Stimulated activated CD4-positive, alpha-beta T cell treated with anti-CD3 and anti-CD28 coated beads, Interleukin-12 subunit alpha, Interleukin-12 subunit beta, amount 100 ng/mL, for 24 hours (primary cell): Measurements from ENCODE around the gene ENTPD6.
A peak's percentile ranks its signal among the peaks of the same experiment; 100 is the strongest.

Experiments
- DNase-seq, 2 experiments: peaks; one replicate each; pipeline ENCODE4 v3.0.0-alpha.2; 2020; ENCODE audit warnings: low read depth in 2 of 2

Gene ENTPD6

DNA sequence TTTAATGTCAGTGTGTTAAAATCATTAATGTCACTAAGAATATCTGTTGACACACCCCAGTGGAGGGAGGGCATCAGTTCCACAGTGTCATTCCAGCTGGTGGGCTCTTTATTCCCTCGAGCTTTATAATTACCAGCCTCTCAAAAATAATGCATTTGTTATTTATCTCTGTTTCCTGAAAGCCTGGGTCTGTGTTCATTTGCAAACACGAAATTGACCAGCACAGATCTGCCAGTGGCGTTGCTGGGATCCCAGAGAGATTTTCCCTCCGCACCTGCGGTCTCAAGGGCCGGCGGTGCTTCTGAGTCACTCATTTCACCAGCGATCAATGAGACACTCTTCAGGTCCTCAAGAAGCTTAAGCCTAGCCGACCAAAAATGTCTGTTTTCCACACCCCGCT lies 46.7 kb downstream of the ENTPD6 start:
- DNase-seq: no peak

DNA sequence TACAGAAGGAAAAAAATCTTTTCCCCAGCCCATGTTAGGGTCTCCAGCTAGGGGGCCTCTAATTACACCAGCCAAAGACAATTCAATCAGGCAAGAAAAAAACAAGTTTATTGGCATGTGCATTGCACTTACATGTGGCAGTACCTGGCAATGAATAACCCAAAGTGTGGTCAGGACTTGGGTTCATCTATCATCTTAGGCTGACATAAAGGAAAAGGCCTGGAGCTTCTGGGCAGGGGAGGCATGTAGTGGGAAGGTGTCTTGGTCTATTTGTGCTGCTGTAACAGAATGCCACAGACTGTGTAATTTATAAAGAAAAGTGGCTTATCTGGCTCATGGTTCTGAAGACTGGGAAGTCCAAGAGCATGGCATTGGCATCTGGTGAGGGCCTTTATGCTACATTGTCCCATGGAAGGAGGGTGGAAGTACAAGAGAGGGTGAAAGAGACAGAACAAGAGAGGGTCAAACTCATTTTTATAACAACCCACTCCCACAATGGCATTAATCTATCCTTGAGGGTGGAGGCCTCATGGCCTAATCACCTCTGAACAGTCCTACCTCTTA lies 48.0 kb downstream of the ENTPD6 start:
- no peak for DNase-seq

DNA sequence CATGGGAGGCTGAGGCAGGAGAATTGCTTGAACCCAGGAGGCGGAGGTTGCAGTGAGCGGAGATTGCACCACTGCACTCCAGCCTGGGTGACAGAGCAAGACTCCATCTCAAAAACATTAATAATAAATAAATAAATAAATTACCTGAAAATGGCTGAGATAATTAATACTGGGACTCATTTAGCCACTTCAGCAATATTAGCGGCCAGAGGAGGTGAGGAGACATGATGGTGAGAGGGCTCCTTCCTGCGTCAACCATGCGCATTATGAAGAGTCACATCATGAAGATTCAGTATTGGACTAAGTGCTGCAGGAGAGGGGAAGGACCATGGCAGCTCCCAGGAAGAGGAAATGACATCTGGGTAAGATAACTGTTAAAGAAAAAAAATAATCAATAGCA lies 49.5 kb downstream of the ENTPD6 start:
- no peak for DNase-seq

DNA sequence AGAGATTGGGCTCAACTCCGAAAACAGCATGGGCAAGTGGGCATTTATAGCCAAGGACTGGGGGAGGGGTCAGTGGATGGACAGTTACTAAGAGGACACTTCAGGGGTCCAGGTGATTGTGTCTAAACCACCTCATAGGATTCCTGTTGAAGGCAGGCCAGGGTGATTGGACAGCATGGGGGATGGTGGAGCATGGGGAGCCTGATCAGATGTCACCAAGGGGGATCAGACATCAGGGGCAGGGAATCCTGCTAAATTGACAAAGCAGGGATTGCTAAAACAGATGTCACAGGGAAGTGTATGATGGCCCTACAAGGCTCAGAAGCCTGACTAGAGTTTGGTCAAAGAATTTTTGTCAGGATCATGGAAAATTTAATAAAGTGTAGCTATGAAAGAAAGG lies 49.9 kb downstream of the ENTPD6 start:
- DNase-seq: no peak

DNA sequence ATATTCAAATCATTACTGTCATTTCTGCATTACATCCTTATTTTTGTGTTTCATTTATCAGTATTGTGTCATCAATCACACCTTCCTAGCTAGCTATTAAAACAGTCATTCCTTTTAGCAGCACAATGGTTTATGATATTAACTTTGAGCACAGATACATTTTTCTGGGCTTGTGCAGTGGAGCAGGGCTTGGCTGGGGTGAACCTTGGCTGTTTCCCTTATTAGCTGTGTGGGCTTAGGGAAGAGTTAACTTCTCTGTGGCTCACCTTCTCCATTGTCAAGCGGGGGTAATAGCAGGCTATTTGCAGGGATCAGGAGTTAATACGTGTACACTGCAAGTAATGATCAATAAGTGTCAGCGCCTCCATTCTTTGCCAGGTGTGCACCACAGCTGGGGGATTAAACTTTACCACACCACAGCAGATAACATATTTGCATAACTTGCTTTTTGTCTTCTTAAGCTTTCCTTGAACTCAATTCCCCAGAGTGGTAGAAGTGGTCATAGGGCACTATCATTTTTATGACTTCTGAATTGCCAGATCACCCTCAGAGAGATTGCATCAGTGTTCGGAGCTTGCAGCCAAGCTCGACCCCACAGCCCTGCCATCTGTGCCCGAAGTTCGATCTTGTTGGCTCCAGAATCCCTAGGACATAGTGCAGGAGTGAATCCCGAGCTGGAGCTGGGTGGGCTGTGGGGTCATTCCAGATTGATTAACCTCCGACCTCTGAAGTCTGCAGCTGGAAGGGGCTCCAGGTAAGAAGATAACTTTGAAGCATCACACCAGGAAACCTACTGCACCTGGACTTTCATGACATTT lies 50.9 kb downstream of the ENTPD6 start:
- no peak for DNase-seq

DNA sequence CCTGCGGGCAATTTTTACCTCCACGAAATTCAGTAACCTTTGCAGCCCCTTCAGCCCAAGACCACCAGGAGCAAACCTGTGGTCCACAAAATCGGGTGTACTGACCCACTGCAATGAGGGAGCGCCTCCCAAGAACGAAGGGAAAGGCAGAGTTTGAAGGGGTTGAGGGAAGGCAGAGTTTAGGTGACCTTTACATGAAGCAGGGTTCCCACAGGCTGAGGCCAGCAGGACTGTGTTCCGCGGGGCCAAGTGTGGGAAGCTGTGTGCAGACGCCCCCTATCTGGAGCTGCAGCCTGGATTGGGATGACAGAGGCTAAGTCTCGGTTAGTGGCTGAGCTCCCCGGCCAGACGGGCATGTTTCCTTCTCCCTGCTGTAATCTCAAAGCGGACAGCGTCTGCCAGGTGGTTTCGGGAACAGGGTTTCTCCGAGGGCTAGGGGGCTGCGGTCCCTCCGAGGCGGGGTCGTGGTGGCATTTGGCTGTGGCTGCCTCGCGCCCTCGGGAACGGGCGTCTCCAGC lies 51.5 kb downstream of the ENTPD6 start:
- no peak for DNase-seq

DNA sequence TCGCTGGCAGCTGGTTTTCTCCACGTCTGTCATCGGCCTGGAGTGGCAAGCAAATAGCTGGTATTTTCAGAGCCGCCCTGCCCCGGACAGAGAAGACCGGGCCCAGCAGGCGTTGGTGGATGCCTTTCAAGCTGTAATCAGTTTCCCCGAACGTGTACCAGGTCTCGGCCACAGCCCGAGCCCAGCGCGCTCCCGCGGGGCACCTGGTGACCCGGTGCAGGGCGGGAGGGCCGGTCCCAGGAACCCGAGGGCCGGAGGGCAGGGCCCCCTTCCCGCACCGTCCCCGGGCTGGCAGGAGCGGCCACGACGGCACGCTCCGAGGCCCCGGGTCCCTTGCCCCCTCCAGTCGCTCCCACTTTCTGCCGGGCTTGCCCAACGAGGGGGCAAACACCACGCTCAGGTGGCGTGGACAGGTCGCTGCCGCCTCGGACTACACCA lies 52.0 kb downstream of the ENTPD6 start:
- no peak for DNase-seq

DNA sequence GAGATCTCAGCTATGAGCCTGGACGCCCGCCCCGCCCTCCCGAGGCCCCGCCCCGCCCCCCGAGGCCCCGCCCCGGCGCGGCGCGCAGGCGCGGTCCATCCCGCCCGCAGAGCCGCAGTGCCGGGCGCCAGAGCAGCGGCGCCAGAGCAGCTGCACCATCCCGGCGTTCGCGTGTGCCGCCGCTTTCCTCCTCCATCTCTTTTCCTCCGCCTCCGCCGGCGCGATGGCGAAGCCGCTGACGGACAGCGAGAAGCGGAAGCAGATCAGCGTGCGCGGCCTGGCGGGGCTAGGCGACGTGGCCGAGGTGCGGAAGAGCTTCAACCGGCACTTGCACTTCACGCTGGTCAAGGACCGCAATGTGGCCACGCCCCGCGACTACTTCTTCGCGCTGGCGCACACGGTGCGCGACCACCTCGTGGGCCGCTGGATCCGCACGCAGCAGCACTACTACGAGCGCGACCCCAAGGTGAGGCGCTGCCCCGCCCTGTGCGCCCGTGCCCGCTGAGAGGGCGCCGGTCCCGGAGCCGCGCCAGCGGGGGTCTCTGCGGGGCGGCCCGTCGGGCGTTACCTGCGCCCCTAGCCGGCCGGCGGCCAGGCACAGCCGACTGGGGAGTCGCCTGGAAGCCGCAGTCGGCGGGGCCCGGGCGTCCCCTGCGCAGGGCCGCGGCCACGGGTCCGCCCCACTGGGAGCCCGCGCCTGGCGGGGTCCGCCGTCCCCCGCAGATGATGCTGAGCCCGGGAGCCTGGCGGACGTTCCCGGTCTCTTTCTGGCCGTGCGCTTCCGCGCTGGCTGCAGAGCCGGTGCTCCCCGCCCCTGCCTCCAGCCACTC lies 52.7 kb downstream of the ENTPD6 start, which contains the start of gene PYGB:
Gene PYGB, plus strand, starts transcription at position 130 of the 830 bp plus-strand sequence. Its CDS starts 94 bp downstream, at position 224.
- DNase-seq: peak; percentile 57

DNA sequence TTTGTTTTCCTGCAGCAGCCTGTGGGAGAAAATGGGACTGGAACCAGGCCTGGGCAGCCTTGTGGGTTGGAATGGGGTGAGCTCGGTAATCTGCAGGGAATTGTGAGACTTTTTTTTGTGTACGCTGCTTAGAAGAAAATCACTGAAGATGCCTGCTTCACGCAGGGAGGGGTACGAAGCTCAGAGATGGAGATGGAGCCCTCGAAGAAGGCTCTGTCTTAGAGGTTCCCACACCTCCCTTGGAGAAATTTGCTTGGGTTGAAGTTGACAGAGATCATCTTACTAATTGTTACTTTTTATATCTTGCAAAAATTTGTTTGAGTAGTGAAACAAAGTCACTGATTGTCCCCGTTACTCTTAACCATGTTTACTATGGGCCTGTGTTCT lies 53.3 kb downstream of the ENTPD6 start:
- DNase-seq: no peak

DNA sequence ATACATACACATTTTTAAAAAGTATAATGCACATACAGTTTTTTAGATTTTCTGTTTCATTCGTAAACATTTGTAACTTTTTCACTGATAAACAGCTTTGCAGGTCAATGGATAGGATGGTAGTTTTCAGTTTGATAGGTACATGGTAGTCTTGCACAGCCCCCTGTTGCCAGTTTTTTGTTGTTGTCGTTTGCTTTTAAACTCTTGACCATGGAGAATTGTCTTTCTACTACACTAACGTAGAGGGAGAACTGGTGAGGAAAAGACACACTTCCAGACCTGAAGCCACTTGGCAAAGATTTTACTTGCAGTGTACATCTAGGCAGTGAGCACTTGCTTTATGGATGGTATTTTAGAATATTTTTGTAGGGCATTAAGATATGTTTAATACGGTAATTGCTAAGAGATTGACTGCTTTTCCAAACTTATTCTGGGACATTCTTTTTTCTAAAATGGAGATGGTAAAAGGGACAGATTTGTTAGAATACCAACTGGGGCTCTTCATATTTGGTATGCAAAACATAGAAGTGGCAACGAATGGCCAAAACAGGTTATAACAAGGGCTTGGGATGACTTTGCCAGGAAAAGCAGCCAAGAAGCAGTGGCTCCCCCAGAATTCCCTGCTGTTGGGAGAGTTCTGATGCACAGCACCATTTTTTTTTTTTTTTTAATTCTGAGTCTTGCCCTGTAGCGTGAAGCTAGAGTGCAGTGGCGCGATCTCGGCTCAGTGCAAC lies 53.9 kb downstream of the ENTPD6 start:
- no peak for DNase-seq

DNA sequence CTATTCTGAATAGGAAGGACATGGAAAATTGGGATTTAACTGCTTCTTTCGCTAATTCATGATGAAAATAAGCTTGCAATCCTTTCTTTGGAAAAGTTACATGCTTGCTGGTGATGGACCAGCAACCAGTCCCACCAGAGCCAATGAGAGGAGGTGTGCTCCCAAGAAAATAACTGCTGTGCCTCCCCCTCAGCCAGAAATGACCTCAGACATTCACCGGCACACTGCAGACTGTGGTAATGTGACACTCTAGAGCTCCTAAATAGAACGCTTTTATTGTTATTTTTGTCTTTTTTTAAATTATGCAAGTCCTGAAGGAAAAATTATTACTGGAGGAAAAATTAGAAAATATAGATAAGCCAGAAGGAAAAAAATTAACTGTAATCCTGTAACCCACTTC lies 55.0 kb downstream of the ENTPD6 start:
- DNase-seq: no peak

DNA sequence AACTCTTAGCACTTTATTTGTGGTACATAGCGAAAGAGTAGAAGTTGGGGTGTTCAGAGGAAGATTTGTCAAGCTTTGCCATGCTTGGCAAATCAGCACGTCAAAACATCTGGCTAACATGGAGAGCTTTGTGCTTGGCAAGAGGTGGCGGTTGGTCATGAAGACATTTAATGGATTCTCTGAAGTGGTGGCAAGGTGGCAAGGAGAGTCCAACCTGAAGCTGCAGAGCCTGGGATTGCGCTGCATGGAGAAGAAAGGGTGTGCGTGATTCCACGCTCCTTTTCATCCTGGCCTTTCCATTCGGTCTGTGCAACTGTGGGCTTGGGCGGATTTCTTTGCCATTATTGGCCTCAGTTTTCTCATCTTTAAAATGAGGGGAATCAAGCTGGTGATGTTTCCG lies 55.5 kb downstream of the ENTPD6 start:
- no peak for DNase-seq

DNA sequence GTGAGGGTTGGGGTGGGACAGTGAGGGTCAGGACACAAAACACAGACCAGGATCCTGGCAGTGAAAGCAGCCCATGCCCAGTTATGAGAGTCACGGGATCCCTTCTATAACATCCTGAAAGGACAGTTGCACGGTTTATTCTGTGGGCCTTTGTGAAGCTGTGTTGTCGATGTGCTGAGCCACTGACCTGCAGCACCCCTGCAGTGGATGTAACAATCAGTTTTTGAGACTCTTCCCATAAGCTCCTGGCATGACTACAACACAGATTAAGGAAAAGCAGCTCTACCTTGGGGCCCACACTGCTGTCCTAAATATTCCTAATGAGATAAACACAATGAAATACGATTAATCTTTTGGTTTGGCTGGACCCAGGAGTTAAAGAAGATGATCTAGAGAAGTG lies 56.0 kb downstream of the ENTPD6 start:
- no peak for DNase-seq

DNA sequence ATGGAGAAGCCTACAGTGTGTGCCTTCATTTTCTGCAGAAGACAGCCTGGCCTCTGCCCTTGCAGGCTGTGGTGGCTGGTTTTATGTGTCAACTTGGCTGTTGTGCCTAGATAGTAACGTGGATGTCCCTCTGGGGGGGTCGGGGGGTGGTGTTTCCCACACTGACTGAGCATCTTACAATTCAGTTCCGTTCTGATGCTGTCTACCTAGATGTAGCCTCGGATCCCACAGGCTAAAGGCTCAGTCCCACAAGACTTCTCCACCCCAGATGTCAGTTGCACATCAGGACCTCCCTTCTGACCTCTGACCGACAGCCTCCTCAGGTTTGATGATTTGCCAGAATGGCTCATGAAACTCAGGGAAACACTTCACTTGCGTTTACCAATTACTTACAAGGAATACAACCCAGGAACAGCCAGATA lies 56.7 kb downstream of the ENTPD6 start:
- DNase-seq: no peak

DNA sequence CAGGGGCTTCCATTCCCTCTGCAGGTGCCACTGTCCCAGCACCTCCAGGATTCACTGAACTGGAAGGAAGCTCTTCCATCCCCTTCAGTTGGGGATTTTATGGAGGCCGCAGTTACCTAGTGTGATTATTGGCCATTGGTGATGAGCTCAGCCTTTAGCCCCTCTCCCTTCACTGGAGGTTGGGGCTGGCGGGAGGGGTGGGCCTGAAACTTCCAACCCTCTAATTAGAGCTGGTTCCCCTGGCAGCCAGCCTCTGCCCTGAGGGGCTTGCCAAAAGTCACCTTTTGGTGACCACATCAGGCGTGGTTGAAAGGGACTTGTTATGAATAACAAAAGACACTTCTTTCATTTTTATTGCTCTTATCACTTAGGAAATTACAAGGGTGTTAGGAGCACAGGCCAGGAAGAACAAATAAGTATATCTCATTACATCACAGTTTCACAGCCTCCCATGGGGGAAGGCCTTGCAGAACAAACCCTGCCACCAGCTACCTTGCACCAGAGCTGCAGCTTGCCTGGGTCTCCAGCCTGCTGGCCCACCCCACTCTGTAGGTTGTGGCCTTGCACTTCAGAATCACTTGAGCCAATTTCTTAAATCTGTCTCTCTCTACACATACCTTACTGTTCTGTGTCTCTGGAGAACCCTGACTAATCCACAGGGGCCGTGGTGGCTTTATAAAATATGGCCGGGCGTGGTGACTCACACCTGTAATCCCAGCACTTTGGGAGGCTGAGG lies 57.3 kb downstream of the ENTPD6 start:
- DNase-seq: no peak

DNA sequence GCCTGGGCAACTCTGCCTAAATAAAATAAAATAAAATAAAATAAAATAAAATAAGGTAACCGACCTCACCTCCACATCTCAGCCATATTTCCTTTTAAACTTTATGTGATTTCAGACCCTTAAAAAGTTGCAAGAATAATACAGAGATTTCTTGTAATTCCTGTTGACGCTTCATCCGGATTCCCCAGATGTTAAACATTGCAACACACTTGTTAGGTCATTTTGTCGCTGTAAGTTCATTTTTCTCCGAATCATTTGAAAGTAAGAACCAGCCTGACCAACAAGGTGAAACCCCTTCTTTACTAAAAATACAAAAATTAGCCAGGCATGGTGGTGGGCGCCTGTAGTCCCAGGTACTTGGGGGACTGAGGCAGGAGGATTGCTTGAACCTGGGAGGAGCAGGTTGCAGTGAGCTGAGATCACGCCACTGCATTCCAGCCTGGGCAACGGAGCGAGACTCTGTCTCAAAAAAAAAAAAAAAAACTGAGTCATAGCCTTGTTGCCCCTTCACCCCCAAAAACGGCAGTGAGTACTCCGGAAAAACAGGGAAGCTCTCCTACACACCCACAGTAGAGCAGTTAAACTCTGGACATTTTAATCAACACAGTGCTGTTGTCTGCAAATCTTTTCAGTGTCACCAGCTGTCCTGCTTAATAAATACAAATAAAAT lies 58.2 kb downstream of the ENTPD6 start:
- no peak for DNase-seq

DNA sequence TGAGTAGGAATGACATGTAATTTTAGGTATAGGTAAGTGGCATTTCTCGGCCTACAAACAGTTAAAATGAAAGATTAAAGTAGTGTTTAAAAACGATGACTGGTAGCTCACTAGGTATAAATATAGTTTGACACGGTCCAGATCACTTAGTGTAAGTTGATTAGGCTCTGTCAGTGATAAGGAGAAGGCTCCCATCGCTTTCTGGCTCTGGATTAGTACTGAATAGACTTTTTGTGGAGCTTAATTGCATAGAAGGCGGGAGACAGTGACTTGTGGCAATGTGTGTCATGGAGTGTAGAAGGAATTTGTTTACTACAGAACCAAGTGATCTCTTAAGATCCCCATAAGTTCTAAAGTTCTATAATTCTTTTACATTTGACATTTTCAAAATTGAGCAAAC lies 59.1 kb downstream of the ENTPD6 start:
- no peak for DNase-seq

DNA sequence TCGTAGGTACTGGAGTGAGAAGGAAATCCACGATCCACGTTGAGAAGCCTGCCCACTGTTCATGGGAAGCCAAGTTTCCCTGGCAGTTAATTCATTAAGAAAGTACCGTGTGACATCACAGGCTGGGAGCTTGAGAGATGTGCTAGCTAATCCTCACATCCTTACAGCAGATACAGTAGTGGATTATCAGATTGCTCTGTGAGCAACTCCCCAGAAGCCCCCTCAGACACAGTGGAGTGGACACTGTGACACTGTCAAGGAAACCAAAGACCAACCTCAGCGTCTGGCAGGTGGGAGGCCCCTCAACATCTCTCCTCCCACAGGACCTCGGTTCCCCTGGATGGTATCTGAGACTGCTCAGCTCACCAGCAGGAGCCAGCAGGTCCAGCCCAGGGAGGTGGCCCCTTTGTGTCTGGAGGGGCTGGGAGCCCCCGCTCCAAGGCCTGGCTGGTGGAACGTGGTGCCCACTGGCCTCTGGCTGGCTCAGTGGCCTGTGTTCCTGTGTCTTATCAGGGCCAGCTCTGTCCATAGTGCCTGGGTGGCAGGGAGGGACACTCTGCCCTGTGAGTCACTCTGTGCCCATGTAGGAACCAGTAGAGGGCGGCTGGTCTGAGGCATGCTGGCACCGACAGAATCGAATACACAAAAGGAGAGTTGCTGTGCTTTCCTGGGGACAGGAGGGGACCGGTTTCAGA lies 59.6 kb downstream of the ENTPD6 start:
- no peak for DNase-seq

DNA sequence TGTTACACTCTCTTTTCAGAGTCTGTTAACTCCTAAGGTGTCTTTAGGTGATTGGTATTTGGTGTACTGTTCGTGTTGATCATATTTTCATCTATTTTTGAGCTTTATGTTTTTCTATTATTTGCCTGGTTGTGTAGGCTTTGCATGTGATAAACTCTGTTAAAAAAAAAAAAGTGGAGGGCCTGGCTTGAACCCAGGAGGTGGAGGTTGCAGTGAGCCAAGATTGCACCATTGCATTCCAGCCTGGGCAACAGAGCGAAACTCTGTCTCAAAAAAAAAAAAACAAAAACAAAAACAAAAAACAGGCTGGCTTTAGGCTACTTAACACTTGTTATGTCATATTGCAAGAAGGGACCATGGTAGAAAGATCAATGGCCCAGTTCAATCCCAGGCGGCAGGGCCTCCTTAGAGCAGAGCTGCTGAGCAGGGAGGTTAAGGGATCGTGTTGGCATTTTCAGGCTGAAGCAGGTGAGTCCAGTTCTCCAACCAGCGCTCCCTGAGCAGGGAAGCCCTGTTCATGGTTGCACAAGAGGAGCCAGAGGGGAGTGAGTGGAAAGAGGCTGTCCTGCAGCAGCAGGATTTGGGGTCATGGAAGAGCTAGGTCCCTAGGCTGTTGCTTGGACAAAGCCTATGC lies 60.8 kb downstream of the ENTPD6 start:
- no peak for DNase-seq
